Spleen (tissue), 11 donors: ENCODE measurements around the gene DRGX. TPM values are rescaled to one million over a fixed set of nuclear protein-coding genes. Genes with fewer than 3 reads are reported as not detected.

Experiments
- DNase-seq: peaks from one replicate; pipeline ENCODE4 v3.0.0-alpha.2; 2020
- H3K27ac ChIP-seq, 8 donors: fragments of 200-600 bp; sonication (generic) in 7 of 8; 1 replicate in 4 of 8; 2 replicates in 4 of 8; pipeline versions ENCODE4 v1.5.0 to v1.8.0; 2016 to 2021; ENCODE audit warnings: inconsistent platforms in 4 of 8, mild to moderate bottlenecking in 4 of 8, moderate library complexity in 1 of 8
- H3K27me3 ChIP-seq, 7 donors: fragments of 200-600 bp; sonication (generic) in 6 of 7; replicated peaks in 1 of 7; 1 replicate in 4 of 7; 2 replicates in 3 of 7; pipeline versions ENCODE4 v1.5.0 to v1.8.0; 2016 to 2021; ENCODE audit warnings: inconsistent platforms in 3 of 7, mild to moderate bottlenecking in 1 of 7
- H3K36me3 ChIP-seq, 6 donors: fragments of 200-600 bp; sonication (generic) in 5 of 6; 1 replicate in 4 of 6; 2 replicates in 2 of 6; pipeline versions ENCODE4 v1.5.0 to v1.8.0; 2016 to 2021; ENCODE audit warnings: inconsistent platforms in 2 of 6
- H3K4me1 ChIP-seq, 6 donors: fragments of 200-600 bp; sonication (generic) in 5 of 6; 1 replicate in 3 of 6; 2 replicates in 3 of 6; pipeline versions ENCODE4 v1.5.0 to v1.8.0; 2016 to 2021; ENCODE audit warnings: inconsistent platforms in 3 of 6
- H3K4me3 ChIP-seq, 8 donors: fragments of 200-600 bp; sonication (generic) in 7 of 8; 1 replicate in 4 of 8; 2 replicates in 4 of 8; pipeline versions ENCODE4 v1.5.0 to v1.8.0; 2016 to 2021; ENCODE audit warnings: inconsistent platforms in 4 of 8, mild to moderate bottlenecking in 4 of 8, moderate library complexity in 2 of 8
- H3K9me3 ChIP-seq, 8 donors: fragments of 200-600 bp; sonication (generic) in 7 of 8; 1 replicate in 4 of 8; 2 replicates in 4 of 8; pipeline versions ENCODE4 v1.5.0 to v1.8.0; 2016 to 2021; ENCODE audit warnings: inconsistent platforms in 4 of 8
- CTCF ChIP-seq, 11 experiments: fragments of 200-600 bp in 7 of 11; fragments of 450-650 bp in 4 of 11; sonication (generic) in 4 of 11; IDR thresholded peaks in 8 of 11; conservative IDR thresholded peaks in 3 of 11; 1 replicate in 7 of 11; 2 replicates in 4 of 11; pipeline versions ENCODE4 v1.4.0 to v1.8.0; 2016 to 2021; ENCODE audit warnings: antibody characterized with exemption in 11 of 11, inconsistent platforms in 4 of 11, mild to moderate bottlenecking in 1 of 11
- POLR2A ChIP-seq, 3 donors: fragments of 450-650 bp; IDR thresholded peaks; one replicate each; pipeline ENCODE4 v1.5.1; 2017; ENCODE audit warnings: antibody characterized with exemption in 3 of 3, mild to moderate bottlenecking in 1 of 3
- POLR2AphosphoS5 ChIP-seq, 3 donors: sonication (generic); formaldehyde crosslinking; IDR thresholded peaks; one replicate each; pipeline ENCODE4 v1.5.1; 2017; ENCODE audit warnings: antibody characterized with exemption in 3 of 3
- WGBS, 5 donors: extraction: QIAGEN DNeasy Blood & Tissue Kit in 3 of 5; methylation state at CpG; one replicate each; pipeline versions ENCODE4 v1.1.5 to v1.1.7; 2013 to 2018; 5-methylcytosine and 5-hydroxymethylcytosine counted together
- intact Hi-C: fragments of 100-400 bp; cut with DNase I; formaldehyde crosslinking; loops from one replicate; pipeline ENCODE4 v1.15.0; 2023; ENCODE audit warnings: low total_unique reads
- polyA plus RNA-seq, 3 donors: library from polyadenylated mRNA; stranded (reverse); fragments of 200-250 nt; gene quantifications; one replicate each; pipeline ENCODE4 v1.2.1, GENCODE V29; 2013
- total RNA-seq, 7 donors: library from RNA; depleted of rRNA in 3 of 7; stranded (reverse); fragments of >200 nt in 3 of 7; fragmentation: NEBNext Ultra II Directional in 4 of 7; extraction: Animal tissue kit (Norgen Biotek cat#: 25700) in 4 of 7; gene quantifications; one replicate each; pipeline versions ENCODE4 v1.1.0 to v1.2.1, GENCODE V29; 2016 to 2021
- donor health status: healthy with polysubstance abuse.
- donor health status: DM: no; HTN: no; CAD: no; lungs with moderate emphysema.
- donor health status: DM: no; HTN: no; CAD: no.
- donor health status: Bipolar disorder and iron deficiency.
- donor health status: healthy.
- donor health status: DM: no; HTN: no; CAD: no.
- donor health status: DM: yes; HTN: yes; CAD: no.

DRGX gene
- total and polyA plus RNA-seq, 10 donors: 0.03 to 0.11 TPM; not detected in 8

GRCh38 chr10:49377256-49377655, 18.6 kb downstream of the DRGX start:
- intact Hi-C loops: no loop called here
- TF ChIP-seq POLR2A (IDR thresholded peaks at IDR 0.05): no peak
- Histone ChIP-seq H3K4me1 (no peaks in the 10 kb centered on the region), H3K27me3 (peaks cover 0 to 5% (median 0%) of the 10 kb centered on the region in 7 donors), H3K27ac (no peak overlapping the region), H3K36me3 (no peaks in the 10 kb centered on the region), H3K9me3 (no peaks in the 10 kb centered on the region), H3K4me3 (no peak overlapping the region)
- DNase-seq: no peak
- WGBS, 5 donors: 71 to 85% (median 77%) methylated on average over 4 of the region's 4 CpGs

GRCh38 chr10:49375611-49376010, 20.3 kb downstream of the DRGX start:
- TF ChIP-seq POLR2A (IDR thresholded peaks at IDR 0.05): no peak
- no peak for TF ChIP-seq POLR2AphosphoS5 (IDR thresholded peaks at IDR 0.05)
- TF ChIP-seq CTCF (IDR thresholded peaks at IDR 0.05 in 8 of 11, conservative IDR thresholded peaks at IDR 0.05 in 3 of 11): no peak
- H3K4me3 ChIP-seq: no peak overlapping the region
- no peak overlapping the region for H3K27ac ChIP-seq
- H3K9me3 ChIP-seq: no peaks in the 10 kb centered on the region
- WGBS, 5 donors: 76 to 98% (median 85%) methylated on average over 3 of the region's 3 CpGs
- no peaks in the 10 kb centered on the region for H3K4me1 ChIP-seq
- H3K36me3 ChIP-seq: no peaks in the 10 kb centered on the region
- H3K27me3 ChIP-seq: peaks cover 0 to 10% (median 0%) of the 10 kb centered on the region in 7 donors
- DNase-seq: no peak
- intact Hi-C loops: no loop called here

GRCh38 chr10:49374740-49375139, 21.1 kb downstream of the DRGX start:
- intact Hi-C loops: no loop called here
- WGBS, 5 donors: 82 to 87% (median 84%) methylated on average over 5 of the region's 5 CpGs
- TF ChIP-seq CTCF (IDR thresholded peaks at IDR 0.05 in 8 of 11, conservative IDR thresholded peaks at IDR 0.05 in 3 of 11): no peak
- no peak for TF ChIP-seq POLR2AphosphoS5 (IDR thresholded peaks at IDR 0.05)
- no peak for TF ChIP-seq POLR2A (IDR thresholded peaks at IDR 0.05)
- Histone ChIP-seq H3K27me3 (peaks cover 0 to 16% (median 0%) of the 10 kb centered on the region in 7 donors), H3K4me3 (no peak overlapping the region), H3K4me1 (no peaks in the 10 kb centered on the region), H3K36me3 (no peaks in the 10 kb centered on the region), H3K9me3 (no peaks in the 10 kb centered on the region), H3K27ac (no peak overlapping the region)
- DNase-seq: no peak

GRCh38 chr10:49373361-49373760, 22.5 kb downstream of the DRGX start:
- Histone ChIP-seq H3K9me3 (no peaks in the 10 kb centered on the region), H3K4me1 (no peaks in the 10 kb centered on the region), H3K36me3 (no peaks in the 10 kb centered on the region), H3K4me3 (no peak overlapping the region), H3K27me3 (peaks cover 0 to 16% (median 0%) of the 10 kb centered on the region in 7 donors), H3K27ac (no peak overlapping the region)
- intact Hi-C loops: no loop called here
- 82 to 95% (median 92%) methylated on average over 5 of the region's 5 CpGs for WGBS, 5 donors
- no peak for DNase-seq
- no peak for TF ChIP-seq POLR2A (IDR thresholded peaks at IDR 0.05)
- TF ChIP-seq POLR2AphosphoS5 (IDR thresholded peaks at IDR 0.05): no peak
- TF ChIP-seq CTCF (IDR thresholded peaks at IDR 0.05 in 8 of 11, conservative IDR thresholded peaks at IDR 0.05 in 3 of 11): no peak

GRCh38 chr10:49371967-49372366, 23.9 kb downstream of the DRGX start:
- TF ChIP-seq POLR2A (IDR thresholded peaks at IDR 0.05) (no peak), CTCF (IDR thresholded peaks at IDR 0.05 in 8 of 11, conservative IDR thresholded peaks at IDR 0.05 in 3 of 11) (no peak)
- Histone ChIP-seq H3K27ac (no peak overlapping the region), H3K27me3 (peaks cover 0 to 23% (median 0%) of the 10 kb centered on the region in 7 donors), H3K36me3 (no peaks in the 10 kb centered on the region), H3K4me3 (no peak overlapping the region), H3K4me1 (no peaks in the 10 kb centered on the region), H3K9me3 (no peaks in the 10 kb centered on the region)
- DNase-seq: no peak
- intact Hi-C loops: no loop called here
- 75 to 91% (median 81%) methylated on average over 3 of the region's 3 CpGs for WGBS, 5 donors
